Neural cell (in vitro differentiated cells): ENCODE data around the gene NFX1.

ENCODE experiments used
- EP300 ChIP-seq: fragments of 450-650 bp; conservative IDR thresholded peaks from 2 replicates; pipeline ENCODE4 v1.6.1; 2014; ENCODE audit warnings: antibody characterized with exemption, mild to moderate bottlenecking, moderate library complexity; ENCODE audit not compliant: poor library complexity, severe bottlenecking
- EZH2 ChIP-seq: fragments of 200-600, 300-800 bp; shearing (Covaris generic), sonication (generic); IDR thresholded peaks from 2 replicates; pipeline ENCODE4 v1.6.1; 2014; ENCODE audit warnings: antibody characterized with exemption, low read length, borderline replicate concordance, mild to moderate bottlenecking; ENCODE audit not compliant: insufficient read depth, poor library complexity, severe bottlenecking
- SMC3 ChIP-seq: fragments of 450-650 bp; conservative IDR thresholded peaks from 2 replicates; pipeline ENCODE4 v1.6.1; 2014; ENCODE audit warnings: antibody characterized with exemption, mild to moderate bottlenecking, moderate library complexity; ENCODE audit not compliant: poor library complexity
- TAF1 ChIP-seq: IDR thresholded peaks from 2 replicates; pipeline ENCODE4 v1.6.1; 2012; ENCODE audit warnings: low read depth
- TF ChIP-seq, protein P1 (sequence below): fragments of 450-650 bp; IDR thresholded peaks from 2 replicates; pipeline ENCODE4 v1.5.1; 2014; ENCODE audit warnings: antibody characterized with exemption, mild to moderate bottlenecking, moderate library complexity; ENCODE audit not compliant: poor library complexity, severe bottlenecking
- TF ChIP-seq, protein P2 (sequence below): IDR thresholded peaks from 2 replicates; pipeline ENCODE4 v1.6.1; 2012; ENCODE audit warnings: borderline replicate concordance

DNA sequence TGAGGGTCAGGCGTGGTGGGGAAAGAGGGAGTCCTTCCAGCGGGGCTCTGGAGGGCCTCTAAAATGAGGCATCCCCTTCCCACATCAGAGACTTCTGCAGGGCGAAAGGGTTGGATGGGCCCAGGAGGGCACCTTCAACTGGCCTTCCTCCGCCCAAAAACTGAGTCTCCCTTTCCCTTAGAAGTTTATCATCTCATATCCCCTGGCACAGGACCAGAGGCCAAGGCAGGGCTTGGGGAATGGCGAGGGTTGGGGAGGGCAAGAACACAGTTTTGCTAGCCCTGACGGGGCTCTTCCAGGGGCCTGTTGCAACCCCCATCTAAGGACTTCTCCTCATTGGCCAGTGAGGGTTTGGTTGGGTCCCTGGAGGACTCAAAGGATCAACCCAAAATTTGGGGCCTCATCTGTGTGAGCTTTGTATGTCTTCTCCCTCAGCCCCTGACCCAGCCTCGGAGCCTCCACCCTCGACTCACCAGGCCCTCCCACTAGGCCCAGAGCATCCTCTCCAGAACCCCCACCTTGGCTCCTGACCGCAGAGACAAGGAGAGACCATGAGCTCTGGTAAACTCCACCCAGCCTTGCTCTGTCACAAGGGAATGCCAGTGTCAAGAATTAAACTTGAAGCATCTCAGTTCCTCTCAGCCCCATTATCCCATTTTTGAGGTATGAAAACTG lies 87.9 kb downstream of the NFX1 start:
- TF ChIP-seq, protein P1, sequence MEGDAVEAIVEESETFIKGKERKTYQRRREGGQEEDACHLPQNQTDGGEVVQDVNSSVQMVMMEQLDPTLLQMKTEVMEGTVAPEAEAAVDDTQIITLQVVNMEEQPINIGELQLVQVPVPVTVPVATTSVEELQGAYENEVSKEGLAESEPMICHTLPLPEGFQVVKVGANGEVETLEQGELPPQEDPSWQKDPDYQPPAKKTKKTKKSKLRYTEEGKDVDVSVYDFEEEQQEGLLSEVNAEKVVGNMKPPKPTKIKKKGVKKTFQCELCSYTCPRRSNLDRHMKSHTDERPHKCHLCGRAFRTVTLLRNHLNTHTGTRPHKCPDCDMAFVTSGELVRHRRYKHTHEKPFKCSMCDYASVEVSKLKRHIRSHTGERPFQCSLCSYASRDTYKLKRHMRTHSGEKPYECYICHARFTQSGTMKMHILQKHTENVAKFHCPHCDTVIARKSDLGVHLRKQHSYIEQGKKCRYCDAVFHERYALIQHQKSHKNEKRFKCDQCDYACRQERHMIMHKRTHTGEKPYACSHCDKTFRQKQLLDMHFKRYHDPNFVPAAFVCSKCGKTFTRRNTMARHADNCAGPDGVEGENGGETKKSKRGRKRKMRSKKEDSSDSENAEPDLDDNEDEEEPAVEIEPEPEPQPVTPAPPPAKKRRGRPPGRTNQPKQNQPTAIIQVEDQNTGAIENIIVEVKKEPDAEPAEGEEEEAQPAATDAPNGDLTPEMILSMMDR = no peak
- no peak for TF ChIP-seq EP300
- TF ChIP-seq SMC3 = no peak
- TF ChIP-seq EZH2 = no peak
- TF ChIP-seq TAF1 = no peak
- TF ChIP-seq, protein P2, sequence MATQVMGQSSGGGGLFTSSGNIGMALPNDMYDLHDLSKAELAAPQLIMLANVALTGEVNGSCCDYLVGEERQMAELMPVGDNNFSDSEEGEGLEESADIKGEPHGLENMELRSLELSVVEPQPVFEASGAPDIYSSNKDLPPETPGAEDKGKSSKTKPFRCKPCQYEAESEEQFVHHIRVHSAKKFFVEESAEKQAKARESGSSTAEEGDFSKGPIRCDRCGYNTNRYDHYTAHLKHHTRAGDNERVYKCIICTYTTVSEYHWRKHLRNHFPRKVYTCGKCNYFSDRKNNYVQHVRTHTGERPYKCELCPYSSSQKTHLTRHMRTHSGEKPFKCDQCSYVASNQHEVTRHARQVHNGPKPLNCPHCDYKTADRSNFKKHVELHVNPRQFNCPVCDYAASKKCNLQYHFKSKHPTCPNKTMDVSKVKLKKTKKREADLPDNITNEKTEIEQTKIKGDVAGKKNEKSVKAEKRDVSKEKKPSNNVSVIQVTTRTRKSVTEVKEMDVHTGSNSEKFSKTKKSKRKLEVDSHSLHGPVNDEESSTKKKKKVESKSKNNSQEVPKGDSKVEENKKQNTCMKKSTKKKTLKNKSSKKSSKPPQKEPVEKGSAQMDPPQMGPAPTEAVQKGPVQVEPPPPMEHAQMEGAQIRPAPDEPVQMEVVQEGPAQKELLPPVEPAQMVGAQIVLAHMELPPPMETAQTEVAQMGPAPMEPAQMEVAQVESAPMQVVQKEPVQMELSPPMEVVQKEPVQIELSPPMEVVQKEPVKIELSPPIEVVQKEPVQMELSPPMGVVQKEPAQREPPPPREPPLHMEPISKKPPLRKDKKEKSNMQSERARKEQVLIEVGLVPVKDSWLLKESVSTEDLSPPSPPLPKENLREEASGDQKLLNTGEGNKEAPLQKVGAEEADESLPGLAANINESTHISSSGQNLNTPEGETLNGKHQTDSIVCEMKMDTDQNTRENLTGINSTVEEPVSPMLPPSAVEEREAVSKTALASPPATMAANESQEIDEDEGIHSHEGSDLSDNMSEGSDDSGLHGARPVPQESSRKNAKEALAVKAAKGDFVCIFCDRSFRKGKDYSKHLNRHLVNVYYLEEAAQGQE = no peak
